Measurements from ENCODE around the gene RCC2.
"Not testable (repeated sequence)": the region's sequence is repeated elsewhere in the genome, so short reads cannot be mapped to it uniquely, and the experiment has no call there.

Gene RCC2

DNA sequence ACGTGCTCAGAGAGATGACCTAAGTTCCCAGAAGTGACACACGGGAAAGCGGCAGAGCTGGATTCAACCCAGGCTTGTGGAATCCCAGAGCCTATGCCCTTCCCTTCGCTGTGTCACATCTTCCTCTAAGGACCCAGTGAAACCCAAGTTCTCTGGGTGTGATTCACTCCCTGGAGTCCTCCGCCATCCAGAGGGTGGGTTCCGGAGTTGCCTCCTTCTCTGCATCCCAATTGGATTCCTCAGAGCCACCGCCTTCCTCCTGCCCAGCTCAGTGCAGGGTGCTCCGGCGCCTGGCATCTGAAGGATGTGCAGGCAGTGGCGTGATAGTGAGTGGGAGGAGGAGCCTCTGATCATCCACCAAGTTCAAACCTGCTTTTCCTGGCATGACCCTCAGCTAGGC is 20.7 kb upstream of the RCC2 start:
- no peak overlapping the region for H3K4me3 ChIP-seq (ENCODE audit: low read depth, low read length)
- TF ChIP-seq, protein P1, sequence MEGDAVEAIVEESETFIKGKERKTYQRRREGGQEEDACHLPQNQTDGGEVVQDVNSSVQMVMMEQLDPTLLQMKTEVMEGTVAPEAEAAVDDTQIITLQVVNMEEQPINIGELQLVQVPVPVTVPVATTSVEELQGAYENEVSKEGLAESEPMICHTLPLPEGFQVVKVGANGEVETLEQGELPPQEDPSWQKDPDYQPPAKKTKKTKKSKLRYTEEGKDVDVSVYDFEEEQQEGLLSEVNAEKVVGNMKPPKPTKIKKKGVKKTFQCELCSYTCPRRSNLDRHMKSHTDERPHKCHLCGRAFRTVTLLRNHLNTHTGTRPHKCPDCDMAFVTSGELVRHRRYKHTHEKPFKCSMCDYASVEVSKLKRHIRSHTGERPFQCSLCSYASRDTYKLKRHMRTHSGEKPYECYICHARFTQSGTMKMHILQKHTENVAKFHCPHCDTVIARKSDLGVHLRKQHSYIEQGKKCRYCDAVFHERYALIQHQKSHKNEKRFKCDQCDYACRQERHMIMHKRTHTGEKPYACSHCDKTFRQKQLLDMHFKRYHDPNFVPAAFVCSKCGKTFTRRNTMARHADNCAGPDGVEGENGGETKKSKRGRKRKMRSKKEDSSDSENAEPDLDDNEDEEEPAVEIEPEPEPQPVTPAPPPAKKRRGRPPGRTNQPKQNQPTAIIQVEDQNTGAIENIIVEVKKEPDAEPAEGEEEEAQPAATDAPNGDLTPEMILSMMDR (IDR thresholded peaks at IDR 0.05; ENCODE audit: low read depth, low read length): no peak

DNA sequence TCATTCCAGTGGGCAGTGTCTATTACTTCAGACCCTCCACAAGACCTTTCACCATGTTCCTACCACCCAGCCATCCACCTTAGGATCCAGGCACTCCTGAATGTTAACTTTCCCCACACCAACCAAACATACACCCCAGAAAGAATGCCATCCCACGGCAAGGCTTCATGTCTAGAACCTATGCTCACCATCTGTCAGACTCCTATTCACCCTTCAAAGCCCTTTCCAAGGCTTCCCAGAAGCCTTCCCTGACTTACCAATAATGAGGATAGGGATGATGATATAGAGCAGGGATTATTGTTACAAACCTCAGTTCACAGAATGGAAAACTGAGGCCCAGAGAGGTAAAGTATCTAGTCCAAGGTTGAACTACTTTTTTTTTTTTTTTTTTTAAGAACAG is 19.3 kb upstream of the RCC2 start:
- no peak overlapping the region for H3K4me3 ChIP-seq (ENCODE audit: low read depth, low read length)
- TF ChIP-seq, protein P1 (IDR thresholded peaks at IDR 0.05; ENCODE audit: low read depth, low read length): no peak

DNA sequence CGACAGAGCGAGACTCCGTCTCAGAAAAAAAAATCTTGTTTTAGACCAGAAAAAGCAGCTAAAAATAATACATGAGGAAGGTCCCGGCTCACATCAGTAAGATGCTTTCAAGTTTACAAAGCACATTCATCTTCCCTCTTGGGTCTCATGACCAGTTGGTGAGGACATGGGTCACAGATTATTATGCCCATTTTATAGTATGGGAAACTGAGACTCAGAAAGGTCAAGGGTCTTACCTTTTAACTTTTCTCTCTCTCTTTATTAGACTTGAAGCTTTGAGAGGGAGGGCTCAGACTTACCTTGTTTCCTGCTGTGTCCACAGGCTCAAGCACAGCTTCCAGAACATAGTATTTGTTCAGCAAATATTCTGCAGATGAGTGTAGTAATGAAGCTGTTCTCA is 13.2 kb upstream of the RCC2 start:
- TF ChIP-seq, protein P1 (IDR thresholded peaks at IDR 0.05; ENCODE audit: low read depth, low read length): no peak
- no peak overlapping the region for H3K4me3 ChIP-seq (ENCODE audit: low read depth, low read length)

DNA sequence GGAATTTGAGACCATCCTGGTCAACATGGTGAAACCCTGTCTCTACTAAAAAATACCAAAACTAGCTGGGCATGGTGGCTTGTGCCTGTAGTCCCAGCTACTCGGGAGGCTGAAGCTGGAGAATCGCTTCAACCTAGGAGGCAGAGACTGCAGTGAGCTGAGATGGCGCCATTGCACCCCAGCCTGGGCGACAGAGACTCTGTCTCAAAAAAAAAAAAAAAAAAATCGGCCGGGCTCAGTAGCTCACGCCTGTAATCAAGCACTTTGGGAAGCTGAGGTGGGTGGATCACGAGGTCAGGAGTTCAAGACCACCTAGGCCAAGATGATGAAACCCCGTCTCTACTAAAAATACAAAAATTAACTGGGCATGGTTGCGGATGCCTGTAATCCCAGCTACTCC is 12.7 kb upstream of the RCC2 start:
- H3K4me3 ChIP-seq (ENCODE audit: low read depth, low read length): not testable (repeated sequence)

DNA sequence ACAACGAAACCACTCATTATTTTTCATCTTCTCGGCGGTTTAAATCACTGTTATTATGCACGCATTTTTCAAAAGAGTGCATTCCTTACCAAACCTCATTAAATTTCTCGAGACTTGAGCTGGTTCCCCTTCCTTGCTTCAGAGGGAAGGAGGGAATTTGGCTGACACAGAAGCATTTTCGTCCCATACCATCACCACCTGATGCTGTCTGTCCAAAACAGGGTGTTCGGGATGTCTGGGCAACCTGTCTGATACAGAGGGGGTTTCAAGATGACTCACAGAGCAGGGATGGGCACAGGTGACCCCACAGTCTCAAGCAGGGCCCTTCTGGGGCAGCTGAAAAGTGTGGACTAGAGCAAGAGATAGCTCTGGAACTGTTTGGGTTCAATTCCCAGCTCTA is 12.3 kb upstream of the RCC2 start:
- TF ChIP-seq, protein P1 (IDR thresholded peaks at IDR 0.05; ENCODE audit: low read depth, low read length): no peak
- no peak overlapping the region for H3K4me3 ChIP-seq (ENCODE audit: low read depth, low read length)

DNA sequence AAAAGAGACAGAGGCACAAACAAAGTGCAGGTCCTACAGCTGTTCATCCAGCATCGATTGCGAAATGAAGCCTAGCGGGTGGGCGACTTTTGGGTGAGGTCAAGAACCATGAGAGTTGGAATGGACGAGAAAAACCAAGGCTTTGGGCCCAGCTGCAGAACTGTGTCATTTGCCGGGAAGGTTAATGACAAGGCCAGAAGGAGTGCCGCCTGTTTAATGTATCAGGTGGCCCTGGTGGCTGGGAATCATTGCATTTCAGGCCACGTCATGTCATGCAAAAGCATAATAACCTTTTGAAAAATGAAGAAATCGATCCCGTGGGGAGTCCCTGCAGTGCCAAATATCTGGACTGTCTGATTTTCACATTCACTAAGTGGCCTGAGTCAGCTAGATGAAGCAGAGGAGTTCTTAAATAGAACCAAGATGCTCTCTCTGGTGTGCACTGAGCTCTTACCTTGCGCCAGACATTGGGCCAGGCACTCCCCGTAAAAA is 8.1 kb upstream of the RCC2 start:
- H3K4me3 ChIP-seq (ENCODE audit: low read depth, low read length): no peak overlapping the region
- TF ChIP-seq, protein P1 (IDR thresholded peaks at IDR 0.05; ENCODE audit: low read depth, low read length): no peak

DNA sequence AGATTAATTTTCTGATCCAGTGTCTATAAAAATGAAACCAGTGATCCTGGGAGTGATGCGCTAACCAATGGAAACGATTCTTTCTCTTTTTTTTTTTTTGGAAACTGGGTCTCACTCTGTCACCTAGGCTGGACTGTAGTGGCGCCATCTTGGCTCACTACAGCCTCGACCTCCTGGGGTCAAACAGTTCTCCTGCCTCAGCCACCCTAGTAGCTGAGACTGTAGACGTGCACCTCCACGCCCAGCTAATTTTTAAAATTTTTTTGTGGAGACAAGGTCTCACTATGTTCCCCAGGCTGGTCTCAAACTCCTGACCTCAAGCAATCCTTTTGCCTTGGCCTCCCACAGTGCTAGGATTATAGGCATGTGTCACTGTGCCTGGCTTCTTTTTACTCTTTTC is 3.4 kb upstream of the RCC2 start:
- TF ChIP-seq, protein P1 (IDR thresholded peaks at IDR 0.05; ENCODE audit: low read depth, low read length): no peak
- H3K4me3 ChIP-seq (ENCODE audit: low read depth, low read length): no peak overlapping the region

DNA sequence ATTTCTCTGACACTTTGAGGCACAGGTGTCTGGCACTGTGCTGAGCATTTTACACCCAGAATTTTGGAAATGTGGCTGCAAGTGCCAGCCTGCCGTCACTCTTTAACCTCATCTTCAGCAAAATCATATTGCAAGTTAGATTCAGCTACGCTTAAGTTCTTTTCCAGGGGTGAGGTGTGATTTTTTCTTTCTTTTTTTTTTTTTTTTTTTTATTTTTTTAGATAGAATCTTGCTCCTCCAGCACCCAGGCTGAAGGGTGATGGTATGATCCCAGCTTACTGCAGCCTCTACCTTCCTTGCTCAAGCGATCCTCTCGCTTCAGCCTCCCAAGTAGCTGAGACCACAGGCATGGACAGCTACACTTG is 2.5 kb upstream of the RCC2 start:
- H3K4me3 ChIP-seq (ENCODE audit: low read depth, low read length): no peak overlapping the region
- TF ChIP-seq, protein P1 (IDR thresholded peaks at IDR 0.05; ENCODE audit: low read depth, low read length): no peak

Data from WI38 (cell line).